NCI-H2029 (cell line): ENCODE data around the gene GTF2F1.
"Not testable (repeated sequence)": the region's sequence is repeated elsewhere in the genome, so short reads cannot be mapped to it uniquely, and the experiment has no call there.

Experiments used
- DNase-seq: peaks from one replicate; lab custom pipeline; 2025; lab: John Stamatoyannopoulos, UW

GTF2F1 gene

GRCh38 chr19:6355321-6356040, 37.5 kb downstream of the GTF2F1 start:
- DNase-seq = not testable (repeated sequence)

- no peak for DNase-seq
Measured at GRCh38 chr19:6354098-6354674, 38.8 kb downstream of the GTF2F1 start.

- DNase-seq = no peak
Measured at GRCh38 chr19:6352381-6353165, 40.4 kb downstream of the GTF2F1 start.

- DNase-seq = no peak
Measured at GRCh38 chr19:6350688-6351087, 42.3 kb downstream of the GTF2F1 start.

GRCh38 chr19:6349271-6349670, 43.7 kb downstream of the GTF2F1 start:
- DNase-seq = not testable (repeated sequence)

- no peak for DNase-seq
Measured at GRCh38 chr19:6343462-6343861, 49.5 kb downstream of the GTF2F1 start.

- DNase-seq = no peak
Measured at GRCh38 chr19:6340493-6341201, 52.3 kb downstream of the GTF2F1 start.

- no peak for DNase-seq
Measured at GRCh38 chr19:6334490-6335285, 58.3 kb downstream of the GTF2F1 start.

GRCh38 chr19:6333439-6333838, 59.5 kb downstream of the GTF2F1 start, which contains the start of gene ACER1:
Gene ACER1 (minus strand): TSS chr19:6333612. CDS start chr19:6333551, 61 bp downstream.
- DNase-seq = no peak
